A673 (cell line): ENCODE results near the gene PLEKHG3. TPM values are rescaled to one million over a fixed set of nuclear protein-coding genes. Genes with fewer than 3 reads are reported as not detected.

Experiments
- BruUV-seq: library from RNA; stranded (reverse); fragments of 400-500 nt; replicated peaks from 2 replicates; lab custom pipeline; 2021; lab: Mats Ljungman, UMichigan
- CTCF ChIA-PET: fragments of 300-600 bp; sonication (Branson Sonifier 250); formaldehyde crosslinking; loops from one replicate; lab custom pipeline; 2022; ENCODE audit warnings: antibody characterized with exemption; lab: Charles Lee
- POLR2A ChIA-PET: fragments of 300-600 bp; sonication (Branson Sonifier 250); formaldehyde crosslinking; loops from one replicate; lab custom pipeline; 2022; ENCODE audit warnings: antibody characterized with exemption; ENCODE audit not compliant: low non-redundant PET; lab: Charles Lee
- DNase-seq: peaks from one replicate; pipeline ENCODE4 v3.0.0-alpha.2; 2015; ENCODE audit warnings: low spot score
- H3K27ac ChIP-seq: fragments of 200-600 bp; sonication (generic); 2 replicates; pipeline ENCODE4 v1.5.1; 2016; ENCODE audit warnings: mixed run types, low read depth, mild to moderate bottlenecking, mixed read lengths, antibody characterized with exemption, low read length; ENCODE audit not compliant: poor library complexity, severe bottlenecking
- H3K27me3 ChIP-seq: fragments of 200-600 bp; sonication (generic); replicated peaks from 2 replicates; pipeline ENCODE4 v1.6.1; 2017; ENCODE audit warnings: mixed run types, low read depth, mild to moderate bottlenecking, mixed read lengths, antibody characterized with exemption, low read length; ENCODE audit not compliant: insufficient read depth, poor library complexity
- H3K36me3 ChIP-seq: fragments of 200-600 bp; sonication (generic); 2 replicates; pipeline ENCODE4 v1.6.1; 2016; ENCODE audit warnings: mixed run types, mild to moderate bottlenecking, mixed read lengths, antibody characterized with exemption, low read length; ENCODE audit not compliant: insufficient read depth, poor library complexity, severe bottlenecking
- H3K4me1 ChIP-seq: fragments of 200-600 bp; sonication (generic); 2 replicates; pipeline ENCODE4 v1.6.1; 2017; ENCODE audit warnings: mixed run types, mild to moderate bottlenecking, mixed read lengths, antibody characterized with exemption, low read length; ENCODE audit not compliant: insufficient read depth, poor library complexity, severe bottlenecking
- H3K4me3 ChIP-seq: fragments of 200-600 bp; sonication (generic); 2 replicates; pipeline ENCODE4 v1.5.1; 2016; ENCODE audit warnings: low read depth, mixed run types, mild to moderate bottlenecking, mixed read lengths, low read length; ENCODE audit not compliant: poor library complexity, severe bottlenecking
- H3K9me3 ChIP-seq: fragments of 200-600 bp; sonication (generic); 2 replicates; pipeline ENCODE4 v1.6.1; 2016; ENCODE audit warnings: mixed run types, low read depth, mild to moderate bottlenecking, mixed read lengths, antibody characterized with exemption, low read length; ENCODE audit not compliant: poor library complexity, severe bottlenecking
- EZH2 ChIP-seq: fragments of 200-600 bp; sonication (generic); IDR thresholded peaks from 2 replicates; pipeline ENCODE4 v1.6.1; 2017; ENCODE audit warnings: borderline replicate concordance, low read depth, mild to moderate bottlenecking, mixed read lengths, antibody characterized with exemption, low read length; ENCODE audit not compliant: poor library complexity, severe bottlenecking
- intact Hi-C: fragments of 100-400 bp; cut with micrococcal nuclease; formaldehyde crosslinking; loops from one replicate; pipeline ENCODE4 v1.10.0; 2022; ENCODE audit not compliant: unreplicated experiment
- total RNA-seq: library from RNA; stranded (reverse); gene quantifications from 2 replicates; pipeline ENCODE4 v1.2.3, GENCODE V29; 2021
- TF ChIP-seq, protein P1 (sequence below): fragments of 300-800, 200-600 bp; sonication (generic); conservative IDR thresholded peaks from 2 replicates; pipeline ENCODE4 v1.5.1; 2017; ENCODE audit warnings: low read depth, mild to moderate bottlenecking, antibody characterized with exemption, low read length, moderate library complexity, mixed read lengths

Gene PLEKHG3
- total RNA-seq, 1 experiment from 2014 or later, result 29.6 TPM

DNA sequence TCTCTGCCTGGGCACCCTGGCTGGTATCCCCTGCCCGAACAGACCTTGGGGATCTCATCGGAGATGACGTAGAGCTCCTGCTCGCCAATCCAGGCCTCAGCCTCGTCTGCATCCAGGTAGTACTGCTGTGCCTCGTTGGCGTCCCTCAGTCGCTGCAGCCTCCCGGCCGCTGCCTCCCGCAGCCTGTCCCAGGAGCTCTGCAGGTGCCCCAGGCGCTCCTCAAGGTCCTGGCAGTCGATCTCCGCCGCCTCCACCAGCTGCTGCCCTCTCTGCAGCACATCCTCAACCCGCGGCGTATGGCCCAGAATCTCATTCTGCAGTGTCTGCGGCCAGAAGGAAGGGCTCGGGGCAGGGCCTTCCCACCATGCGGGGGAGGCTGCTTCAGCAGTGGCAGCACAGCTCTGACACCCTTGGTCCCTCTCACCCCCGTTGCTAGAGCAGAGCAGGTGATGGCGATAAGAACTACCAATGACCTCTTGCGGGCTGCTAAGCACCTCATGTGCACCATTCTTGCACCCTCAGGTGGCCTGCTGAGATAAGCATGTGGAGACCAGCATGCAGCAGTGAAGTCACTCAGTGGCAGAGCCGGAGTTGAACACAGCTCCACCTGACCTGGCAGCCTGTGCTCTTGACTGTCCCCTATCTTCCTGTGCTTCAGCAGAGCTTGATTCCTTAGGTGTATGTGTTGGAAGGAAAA, 71.0 kb downstream of the PLEKHG3 start:
- H3K27me3 ChIP-seq, result no peaks in the 10 kb centered on the region
- BruUV-seq, result no TSS peak
- TF ChIP-seq, protein P1, sequence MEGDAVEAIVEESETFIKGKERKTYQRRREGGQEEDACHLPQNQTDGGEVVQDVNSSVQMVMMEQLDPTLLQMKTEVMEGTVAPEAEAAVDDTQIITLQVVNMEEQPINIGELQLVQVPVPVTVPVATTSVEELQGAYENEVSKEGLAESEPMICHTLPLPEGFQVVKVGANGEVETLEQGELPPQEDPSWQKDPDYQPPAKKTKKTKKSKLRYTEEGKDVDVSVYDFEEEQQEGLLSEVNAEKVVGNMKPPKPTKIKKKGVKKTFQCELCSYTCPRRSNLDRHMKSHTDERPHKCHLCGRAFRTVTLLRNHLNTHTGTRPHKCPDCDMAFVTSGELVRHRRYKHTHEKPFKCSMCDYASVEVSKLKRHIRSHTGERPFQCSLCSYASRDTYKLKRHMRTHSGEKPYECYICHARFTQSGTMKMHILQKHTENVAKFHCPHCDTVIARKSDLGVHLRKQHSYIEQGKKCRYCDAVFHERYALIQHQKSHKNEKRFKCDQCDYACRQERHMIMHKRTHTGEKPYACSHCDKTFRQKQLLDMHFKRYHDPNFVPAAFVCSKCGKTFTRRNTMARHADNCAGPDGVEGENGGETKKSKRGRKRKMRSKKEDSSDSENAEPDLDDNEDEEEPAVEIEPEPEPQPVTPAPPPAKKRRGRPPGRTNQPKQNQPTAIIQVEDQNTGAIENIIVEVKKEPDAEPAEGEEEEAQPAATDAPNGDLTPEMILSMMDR, result no peak
- no peak for TF ChIP-seq EZH2
- DNase-seq, result no peak
- no peak overlapping the region for H3K27ac ChIP-seq
- no peaks in the 10 kb centered on the region for H3K36me3 ChIP-seq
- ChIA-PET POLR2A (interaction anchor here (0.7 kb wide), 1 partner anchor 70 kb away, joined by 3 read pairs; no protein-coding TSS in a partner anchor), CTCF (interaction anchor here (1.1 kb wide), 1 partner anchor 10 kb away, joined by 3 read pairs; no protein-coding TSS in a partner anchor)
- intact Hi-C loops, result no loop called here
- H3K4me1 ChIP-seq, result no peaks in the 10 kb centered on the region
- no peak overlapping the region for H3K4me3 ChIP-seq
- no peaks in the 10 kb centered on the region for H3K9me3 ChIP-seq

DNA sequence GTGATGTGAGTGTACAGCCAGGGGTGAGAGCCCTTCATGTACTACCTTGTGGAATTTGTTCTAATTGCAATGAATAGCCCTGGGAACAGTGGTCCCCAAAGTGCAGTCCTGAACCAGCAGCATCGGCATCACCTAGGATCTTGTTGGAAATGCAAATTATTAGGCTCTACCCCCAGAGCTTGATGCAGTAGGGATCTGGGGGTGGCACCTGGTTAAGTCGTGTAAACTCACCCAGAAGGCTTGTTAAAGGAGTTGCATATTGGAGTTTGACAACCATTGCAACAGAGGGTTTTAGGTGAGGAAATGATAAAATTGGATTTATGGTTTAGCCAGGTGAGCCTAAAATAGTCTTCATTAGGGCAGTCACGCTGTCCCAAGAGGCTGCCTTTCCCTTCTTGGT, 73.2 kb downstream of the PLEKHG3 start:
- no peaks in the 10 kb centered on the region for H3K36me3 ChIP-seq
- no peak overlapping the region for H3K27ac ChIP-seq
- H3K9me3 ChIP-seq, result no peaks in the 10 kb centered on the region
- no TSS peak for BruUV-seq
- CTCF ChIA-PET, result no interaction called here
- POLR2A ChIA-PET, result no interaction called here
- no peak for DNase-seq
- H3K4me3 ChIP-seq, result no peak overlapping the region
- TF ChIP-seq, protein P1, result no peak
- no peak for TF ChIP-seq EZH2
- no peaks in the 10 kb centered on the region for H3K4me1 ChIP-seq
- intact Hi-C loops, result no loop called here
- H3K27me3 ChIP-seq, result no peaks in the 10 kb centered on the region

DNA sequence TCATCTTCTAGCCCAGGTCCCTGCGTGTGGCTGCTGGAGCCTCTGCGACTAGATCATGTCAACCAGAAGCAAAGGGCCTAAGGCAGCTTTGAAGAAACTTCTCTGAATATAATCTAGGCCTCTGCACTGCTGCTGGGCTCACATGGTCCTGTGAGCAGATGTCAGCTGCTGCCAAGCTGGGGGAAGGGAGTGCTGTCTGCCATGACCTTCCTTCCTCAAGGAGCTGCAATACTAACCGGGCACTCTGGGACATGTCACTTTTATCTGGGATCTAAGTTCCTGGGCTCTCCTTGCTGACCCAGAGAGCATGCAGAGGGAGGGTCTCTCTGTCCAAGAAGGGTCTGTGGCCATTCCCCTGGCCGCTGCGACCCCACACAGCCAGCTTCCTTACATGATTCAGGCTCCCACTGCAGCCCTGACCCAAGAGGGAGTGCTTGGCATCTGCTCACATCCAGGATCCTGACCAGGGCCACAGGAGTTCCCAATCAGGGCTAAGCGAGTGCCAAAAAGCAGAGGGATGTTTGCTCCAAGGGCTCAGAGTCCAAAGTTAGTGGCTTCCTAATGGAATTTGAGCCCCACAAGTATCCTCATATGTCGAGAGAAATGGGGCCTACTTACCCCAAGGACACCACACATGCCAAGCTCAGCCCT, 74.0 kb downstream of the PLEKHG3 start:
- Histone ChIP-seq H3K27ac (no peak overlapping the region), H3K4me3 (no peak overlapping the region), H3K4me1 (no peaks in the 10 kb centered on the region), H3K27me3 (no peaks in the 10 kb centered on the region), H3K36me3 (no peaks in the 10 kb centered on the region), H3K9me3 (no peaks in the 10 kb centered on the region)
- CTCF ChIA-PET, result no interaction called here
- no peak for DNase-seq
- intact Hi-C loops, result no loop called here
- POLR2A ChIA-PET, result no interaction called here
- no peak for TF ChIP-seq EZH2
- TF ChIP-seq, protein P1, result no peak
- no TSS peak for BruUV-seq
